HG03439 (cell line): ENCODE results near the gene PTPRG.

Source experiments
- ATAC-seq: cut with Tn5 transposase; IDR thresholded peaks from one replicate; pipeline ENCODE4 v1.9.1; 2021; ENCODE audit warnings: mild to moderate bottlenecking, moderate library complexity; ENCODE audit not compliant: unreplicated experiment

Gene PTPRG

DNA sequence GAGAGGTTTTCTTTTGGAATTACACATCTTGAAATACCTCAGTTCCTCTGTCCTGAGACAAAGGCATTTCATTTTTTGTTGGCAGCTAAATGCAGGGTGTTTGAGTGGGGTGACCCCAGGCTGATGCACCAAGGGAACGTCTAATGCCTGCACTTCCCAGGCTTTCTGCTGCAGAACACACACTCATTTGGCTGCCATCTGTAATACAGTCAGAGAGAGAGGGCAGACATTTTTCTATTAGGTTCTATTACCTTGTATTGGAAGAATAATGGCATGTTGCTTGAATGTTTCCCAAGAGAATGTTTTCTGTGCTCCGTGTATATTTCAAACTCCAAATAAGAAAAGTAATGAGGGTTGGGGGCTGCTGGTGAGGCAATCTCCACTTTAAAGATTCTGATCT, 87.1 kb downstream of the PTPRG start:
- no peak for ATAC-seq

DNA sequence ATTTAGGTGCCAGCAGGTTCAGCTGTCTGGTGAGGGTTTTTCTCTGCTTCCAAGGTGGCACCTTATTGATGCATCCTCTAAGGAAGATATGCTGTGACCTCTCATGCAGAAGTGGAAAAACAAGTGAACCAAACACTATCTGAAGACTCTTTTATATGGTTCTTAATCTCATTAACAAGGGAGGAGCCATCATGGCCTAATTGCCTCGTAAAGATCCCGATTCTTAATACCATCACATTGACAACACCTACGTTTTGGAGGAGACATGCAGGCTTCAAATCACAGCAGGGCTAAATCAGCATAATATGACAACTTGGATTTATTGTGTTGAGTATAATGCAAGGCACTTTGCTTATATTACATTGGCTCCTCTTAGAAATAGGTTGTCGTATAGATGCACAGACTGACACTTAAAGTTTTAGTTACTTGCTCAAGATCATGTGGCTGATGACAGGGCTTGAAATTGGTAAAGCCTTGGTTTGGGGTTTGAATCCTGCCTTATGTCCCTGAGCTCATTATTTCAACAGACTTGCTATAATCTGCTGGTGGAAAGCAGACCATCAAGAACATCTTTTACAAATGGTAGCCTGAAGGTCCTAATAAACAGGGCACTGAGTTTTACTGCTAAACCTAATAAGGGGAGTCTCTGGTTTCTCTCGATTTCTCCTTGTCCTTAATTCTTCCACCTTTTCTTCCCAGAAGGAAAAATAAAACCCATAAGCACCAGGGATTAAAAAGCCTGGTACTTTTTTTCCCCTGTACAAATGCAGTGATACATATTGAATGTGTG, 88.2 kb downstream of the PTPRG start:
- no peak for ATAC-seq

DNA sequence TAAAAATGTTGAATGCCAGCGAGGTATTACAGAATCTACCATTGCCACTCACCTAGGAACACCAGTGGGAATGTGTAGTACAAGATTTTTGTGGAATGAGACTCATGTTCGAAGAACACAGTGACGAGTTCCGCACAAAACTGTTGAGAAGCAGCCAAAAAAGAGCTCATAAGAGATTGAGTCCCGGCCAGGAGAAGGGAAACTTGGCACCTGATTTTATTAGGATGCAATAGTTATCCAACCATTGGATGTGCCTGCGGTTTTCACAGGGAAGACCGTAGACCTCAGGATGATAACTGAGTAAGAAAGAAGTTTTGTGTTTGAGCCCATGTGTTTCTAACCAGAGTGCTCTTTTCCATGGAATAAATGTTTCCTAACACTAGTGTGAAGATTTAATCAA, 88.9 kb downstream of the PTPRG start:
- no peak for ATAC-seq

DNA sequence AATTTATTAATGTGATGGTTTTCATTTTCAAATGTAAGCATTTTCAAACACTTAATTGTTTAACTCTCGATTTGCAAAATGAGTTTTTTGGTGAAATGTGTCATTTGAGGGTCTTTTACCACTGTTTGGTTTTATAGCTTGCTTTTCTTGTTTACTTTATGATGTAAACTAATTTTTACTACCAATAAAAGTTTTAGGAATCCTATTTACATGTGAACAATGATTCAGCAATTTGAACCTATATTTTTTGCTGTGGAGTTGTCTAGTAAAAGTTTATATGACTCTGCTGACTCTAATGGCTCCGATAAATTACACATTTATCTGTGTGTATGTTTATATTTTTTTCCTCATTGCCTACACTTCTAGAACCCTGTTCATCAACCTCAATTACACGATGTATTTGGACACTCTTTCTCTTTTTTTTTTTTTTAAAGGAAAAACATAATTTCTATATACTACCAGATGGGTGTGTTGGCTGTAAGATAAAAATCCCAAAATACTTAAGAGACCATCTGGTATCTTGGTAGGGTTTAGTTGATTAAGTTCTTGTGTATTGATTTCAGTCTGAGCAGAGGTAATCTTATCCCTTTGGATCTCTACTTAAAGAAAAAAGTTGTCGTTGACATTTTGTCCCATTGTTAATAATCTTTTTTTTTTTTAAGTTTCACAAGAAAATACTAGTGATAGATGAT, 89.5 kb downstream of the PTPRG start:
- ATAC-seq, result no peak

DNA sequence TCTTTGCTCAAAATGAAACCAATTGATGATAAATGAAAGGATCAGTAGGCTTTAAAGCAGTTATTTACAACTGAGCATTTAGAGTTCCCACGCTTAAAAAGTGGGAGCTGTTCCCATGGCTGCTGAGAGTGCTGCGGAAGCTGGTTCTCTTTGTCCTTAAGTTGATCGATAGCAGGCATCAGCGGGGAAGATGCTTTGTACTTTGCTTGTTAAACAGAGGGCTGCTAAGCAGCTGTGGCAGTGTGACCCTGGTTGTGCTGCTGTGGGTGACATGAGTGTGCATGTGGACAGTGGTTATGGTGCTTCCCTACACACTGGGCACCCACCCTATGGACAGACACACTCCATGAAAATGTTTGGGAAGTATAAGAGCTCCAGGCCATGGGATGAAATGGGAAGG, 96.3 kb downstream of the PTPRG start:
- ATAC-seq, result no peak

DNA sequence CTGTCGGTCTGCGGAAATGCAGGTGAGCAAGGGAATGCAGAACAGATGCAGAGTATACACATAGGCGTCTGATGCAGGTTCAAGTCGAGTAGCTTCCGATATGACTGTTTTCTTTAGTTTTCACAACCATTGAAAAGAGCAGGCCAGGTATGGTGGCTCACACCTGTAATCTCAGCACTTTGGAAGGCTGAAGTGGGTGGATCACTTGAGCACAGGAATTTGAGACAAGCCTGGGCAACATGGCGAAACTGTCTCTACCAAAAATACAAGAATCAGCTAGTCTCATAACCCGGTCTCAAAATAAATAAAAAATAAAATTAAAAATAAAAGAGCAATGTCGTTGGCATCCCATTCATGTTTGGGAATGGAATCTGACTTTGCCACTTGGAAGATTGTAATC, 101.5 kb downstream of the PTPRG start:
- ATAC-seq, result no peak

DNA sequence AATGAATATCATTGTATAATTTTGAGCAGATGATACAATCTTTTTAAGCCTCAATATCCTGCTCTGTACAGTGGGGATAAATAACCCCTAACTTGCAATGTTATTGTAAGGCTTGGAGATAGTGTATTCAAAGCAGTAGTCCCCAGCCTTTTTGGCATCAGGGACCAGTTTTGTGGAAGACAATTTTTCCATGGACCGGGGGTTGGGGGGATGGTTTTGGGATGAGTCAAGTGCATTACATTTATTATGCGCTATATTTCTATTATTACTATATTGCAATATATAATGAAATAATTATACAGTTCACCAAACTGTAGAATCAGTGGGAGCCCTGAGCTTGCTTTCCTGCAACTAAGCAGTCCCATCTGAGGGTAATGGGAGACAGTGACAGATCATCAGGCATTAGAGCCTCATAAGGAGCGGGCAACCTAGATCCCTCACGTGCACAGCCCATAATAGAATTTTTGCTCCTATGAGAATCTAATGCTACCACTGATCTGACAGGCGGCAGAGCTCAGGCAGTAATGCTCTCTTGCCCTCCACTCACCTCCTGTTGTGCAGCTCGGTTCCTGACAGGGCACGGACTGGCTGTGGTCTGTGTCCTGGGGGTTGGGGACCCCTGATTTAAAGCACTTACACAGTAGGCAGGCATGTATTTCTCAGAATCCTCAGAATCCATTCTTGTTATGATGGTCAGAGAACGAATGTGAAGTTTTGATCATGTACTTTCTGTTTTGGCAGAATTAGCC, 102.2 kb downstream of the PTPRG start:
- no peak for ATAC-seq

DNA sequence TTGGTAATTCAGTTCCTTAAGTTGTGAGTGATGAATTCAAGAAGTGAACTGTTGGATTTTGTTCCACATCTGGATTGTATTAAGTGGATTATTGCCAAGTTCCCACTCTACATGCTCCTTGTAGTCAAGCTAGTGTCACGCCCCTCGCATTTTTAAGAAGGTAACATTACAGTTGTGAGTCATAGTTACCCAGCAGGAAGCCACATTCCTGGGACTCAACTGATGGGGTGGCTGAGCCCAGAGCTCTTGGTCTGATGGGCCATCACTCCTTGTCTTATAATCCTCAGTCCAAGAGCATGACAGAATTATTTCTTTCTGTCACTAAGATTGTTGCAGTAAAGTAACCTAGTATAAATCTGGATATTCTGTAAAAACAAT, 102.7 kb downstream of the PTPRG start:
- no peak for ATAC-seq

DNA sequence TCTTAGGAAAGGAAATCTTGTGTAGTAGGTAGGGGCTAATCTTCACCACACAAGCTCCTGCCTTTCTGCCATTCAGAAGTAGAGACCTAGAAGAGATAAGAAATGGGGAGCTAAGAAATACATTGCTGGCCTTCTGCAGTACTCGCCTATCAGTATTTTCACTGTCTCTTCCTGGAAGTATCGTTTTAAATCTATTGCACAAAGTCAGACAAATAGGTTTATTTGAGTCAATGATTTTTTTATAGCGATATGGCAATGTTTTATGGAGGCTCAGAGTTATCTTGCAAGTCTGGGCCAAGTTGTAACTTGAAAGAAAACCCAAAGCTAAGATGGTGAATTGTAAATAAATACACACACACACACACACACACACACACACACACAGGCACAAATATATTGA, 103.8 kb downstream of the PTPRG start:
- no peak for ATAC-seq

DNA sequence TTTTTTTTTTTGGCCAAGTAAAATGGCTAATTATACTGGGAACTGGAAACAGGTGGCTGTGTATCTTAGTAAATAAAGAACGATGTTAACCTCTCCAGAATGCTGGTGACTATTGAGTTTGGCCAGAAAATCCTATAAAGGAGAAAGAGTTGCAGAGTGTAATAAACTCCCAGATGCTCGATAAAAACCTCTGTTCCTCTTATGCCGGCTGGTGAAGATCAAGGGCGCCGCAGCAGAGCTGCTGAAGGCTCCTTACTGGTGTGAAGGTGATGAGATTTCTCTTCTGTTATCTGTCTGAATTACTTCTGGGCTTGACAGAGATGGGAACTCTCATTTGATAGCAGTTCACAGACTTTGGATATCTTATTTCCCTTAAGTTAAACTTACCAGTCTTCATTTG, 104.6 kb downstream of the PTPRG start:
- ATAC-seq, result no peak

DNA sequence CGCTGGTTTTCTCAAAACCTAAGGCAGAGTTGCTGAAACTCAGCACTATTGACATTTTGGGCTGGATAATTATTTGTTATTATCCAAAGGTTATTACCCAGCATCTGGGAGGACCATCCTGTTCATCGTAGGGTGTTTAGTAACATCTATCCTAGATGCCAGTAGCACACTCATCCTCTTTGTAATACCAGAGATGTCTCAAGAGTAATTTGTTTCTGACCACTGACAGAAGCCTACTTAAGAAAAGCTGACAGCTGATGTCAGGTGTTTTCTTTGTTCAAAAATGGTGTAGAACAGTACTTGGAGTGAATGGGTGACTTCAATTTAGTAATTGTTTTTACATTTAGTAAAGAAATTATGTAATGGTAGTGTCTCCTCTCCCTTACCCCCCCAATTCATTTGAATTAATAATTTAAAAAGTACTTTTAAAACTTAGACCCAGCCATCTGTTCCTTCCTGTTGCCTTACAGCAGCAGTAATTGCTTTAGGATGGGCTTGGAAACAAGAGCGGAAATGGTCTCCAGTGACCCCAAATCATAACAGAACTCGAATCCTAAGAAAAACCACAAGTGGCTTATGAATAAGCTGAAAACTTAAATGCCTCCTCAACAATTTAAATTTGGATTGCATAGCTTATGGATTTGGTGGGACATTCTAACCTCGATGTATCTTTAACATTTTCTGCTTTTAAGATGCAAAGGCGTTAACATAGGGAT, 105.4 kb downstream of the PTPRG start:
- ATAC-seq, result no peak

DNA sequence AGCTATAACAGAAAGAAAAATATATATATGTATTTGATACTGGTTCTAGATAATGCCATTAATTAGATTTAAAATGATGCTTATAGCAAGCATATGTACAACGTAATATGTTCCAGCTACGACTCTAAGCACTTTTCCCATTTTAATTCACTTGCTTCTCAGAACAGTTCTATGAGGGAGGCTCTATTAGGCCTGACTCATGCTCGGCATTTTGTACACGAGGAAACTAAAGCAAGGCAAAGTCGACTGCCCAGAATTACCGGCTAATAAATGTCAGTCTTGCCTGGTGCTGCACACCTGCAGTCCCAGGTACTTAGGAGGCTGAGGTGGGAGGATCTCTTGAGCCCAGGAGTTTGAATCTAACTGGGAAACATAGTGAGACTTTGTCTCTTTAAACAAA, 106.0 kb downstream of the PTPRG start:
- no peak for ATAC-seq

DNA sequence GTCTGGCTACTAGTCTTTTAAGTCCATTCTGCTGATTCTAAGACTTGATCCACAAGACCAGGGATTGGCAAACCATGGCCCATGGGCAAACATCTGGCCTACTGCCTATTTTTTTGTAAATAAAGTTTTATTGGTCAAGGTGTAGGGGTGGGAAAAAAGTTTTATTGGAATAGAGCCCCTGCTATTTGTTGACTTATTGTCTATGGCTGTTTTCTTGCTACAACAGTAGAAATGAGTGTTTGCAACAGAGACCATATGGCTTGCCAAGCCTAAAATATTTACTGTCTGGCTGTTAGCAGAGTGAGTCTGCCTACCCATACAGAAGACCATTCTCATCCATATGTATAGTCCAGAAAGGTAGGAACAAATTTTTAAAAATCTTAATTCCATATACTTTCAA, 106.4 kb downstream of the PTPRG start:
- no peak for ATAC-seq

DNA sequence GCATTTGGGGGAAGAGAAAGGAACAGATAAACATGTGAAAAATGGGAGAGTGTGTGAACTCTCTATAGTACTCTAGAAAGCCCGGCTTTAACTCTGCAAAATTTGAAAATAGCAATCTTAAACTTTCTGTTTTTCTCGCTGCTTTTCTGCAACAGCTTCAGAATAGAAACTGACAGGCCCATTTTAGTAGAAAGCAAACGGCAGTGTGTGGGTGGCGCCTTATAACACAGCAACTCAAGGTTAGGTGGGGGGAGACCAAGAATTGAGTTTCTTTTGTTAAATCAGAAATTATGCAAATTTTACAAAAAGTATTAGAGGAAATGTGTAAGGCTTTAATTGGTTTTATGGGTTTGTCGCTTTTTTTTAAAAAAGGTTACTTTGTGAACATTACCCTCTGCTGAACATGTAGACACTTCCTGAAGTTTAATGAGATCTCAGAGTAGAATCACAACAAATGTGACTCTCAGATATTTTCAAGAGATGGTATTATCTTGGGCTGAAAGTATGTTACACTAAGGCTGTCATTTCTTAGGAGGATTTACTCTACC, 107.0 kb downstream of the PTPRG start:
- ATAC-seq, result no peak

DNA sequence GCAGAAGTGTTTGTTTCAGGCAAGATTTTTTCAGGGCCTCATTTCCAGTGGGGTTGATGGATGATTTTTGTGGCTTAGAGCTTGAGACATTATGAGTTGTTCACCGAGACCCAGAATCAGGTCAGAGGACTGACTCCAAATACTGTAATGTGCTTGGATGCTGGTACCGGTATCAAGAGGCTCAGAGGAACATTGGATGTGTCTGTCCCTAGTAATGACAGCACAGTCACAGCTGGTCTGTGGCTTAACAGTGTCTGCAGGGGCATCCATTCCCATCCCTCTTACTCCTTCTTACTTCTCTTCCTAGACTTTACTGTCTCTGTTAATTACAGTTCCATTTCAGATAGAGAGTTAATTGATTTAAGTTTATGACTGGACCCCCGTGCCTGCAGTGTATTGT, 107.8 kb downstream of the PTPRG start:
- ATAC-seq, result no peak

DNA sequence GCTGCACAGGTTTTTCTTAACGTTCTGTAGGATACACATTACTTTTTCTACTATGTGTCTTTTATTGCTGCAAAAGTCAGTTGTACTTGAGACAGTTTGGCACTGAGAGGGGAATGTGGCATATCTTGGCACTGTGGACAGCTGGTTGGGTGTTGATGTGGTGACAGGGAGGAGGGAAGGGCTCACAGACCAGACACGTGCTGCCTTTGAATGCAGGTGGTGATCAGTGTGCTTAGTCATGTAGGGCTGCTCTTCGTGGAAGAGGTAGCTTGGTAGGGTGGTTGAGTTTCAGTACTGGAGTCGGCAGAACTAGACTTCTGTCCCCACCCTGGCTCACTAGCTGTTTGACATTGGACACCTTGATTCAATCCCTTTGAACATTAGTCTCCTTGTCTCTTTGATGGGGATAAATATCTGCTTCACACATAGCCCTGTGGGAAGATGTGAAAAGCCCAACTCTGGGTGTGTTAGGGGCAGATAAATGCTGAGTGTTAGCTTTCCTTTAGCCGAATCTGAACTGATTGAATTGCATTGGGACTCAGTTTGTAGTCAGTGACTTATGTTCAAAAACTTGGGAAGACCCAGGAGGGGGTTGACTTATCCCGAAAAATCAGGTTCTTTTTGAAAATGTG, 108.4 kb downstream of the PTPRG start:
- no peak for ATAC-seq

DNA sequence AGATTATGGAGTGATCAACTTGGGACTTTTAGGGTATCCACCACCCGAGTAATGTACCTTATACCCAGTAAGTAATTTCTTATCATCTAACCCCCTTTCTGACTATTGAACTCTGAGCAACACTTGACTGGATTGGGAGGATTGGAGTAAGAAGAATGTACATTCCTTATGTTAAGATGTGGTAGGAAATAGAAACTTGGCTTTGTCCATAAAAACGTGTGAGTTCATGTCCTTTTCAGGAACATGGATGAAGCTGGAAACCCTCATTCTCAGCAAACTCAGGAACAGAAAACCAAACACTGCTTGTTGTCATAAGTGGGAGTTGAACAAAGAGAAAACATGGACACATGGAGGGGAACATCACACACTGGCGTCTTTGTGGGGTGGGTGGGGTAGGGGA, 112.3 kb downstream of the PTPRG start:
- ATAC-seq, result no peak

DNA sequence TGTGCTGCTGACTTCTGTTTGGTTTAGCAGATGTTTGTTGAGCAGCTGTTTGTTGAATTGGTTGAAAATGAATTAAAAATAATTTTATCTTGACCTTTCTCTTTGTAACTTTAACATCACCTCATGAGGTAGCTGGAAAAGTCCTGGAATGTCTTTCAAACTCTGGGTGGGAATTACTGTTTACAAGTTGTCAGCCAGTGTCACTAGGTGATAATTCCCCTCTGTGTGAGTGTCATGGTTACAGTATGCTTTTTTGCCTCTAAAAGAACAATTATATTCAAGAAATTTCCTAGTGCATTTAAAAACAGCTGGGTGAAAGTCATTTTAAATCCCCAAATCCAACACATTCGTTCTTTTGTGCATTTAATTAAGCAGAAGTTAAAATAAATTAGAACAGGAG, 113.2 kb downstream of the PTPRG start:
- ATAC-seq, result no peak

DNA sequence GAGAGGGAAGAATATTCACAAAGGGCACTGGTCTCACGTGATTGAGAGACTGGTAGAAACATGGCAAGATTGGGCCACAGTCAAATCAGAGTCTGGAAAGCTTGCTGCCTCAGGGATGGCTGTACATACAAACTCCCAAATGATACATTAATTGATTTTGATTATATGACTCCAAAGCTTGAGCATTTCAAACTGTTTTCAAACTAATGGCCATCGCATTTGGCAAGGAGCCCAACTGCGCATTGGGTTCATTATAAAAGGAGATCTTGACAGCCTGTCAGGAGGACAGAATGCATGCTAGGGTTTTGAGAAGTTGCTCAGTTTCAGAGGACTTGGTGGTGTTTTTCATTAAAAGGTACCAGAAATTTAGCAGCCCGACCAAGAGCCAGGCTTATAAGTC, 117.7 kb downstream of the PTPRG start:
- ATAC-seq, result no peak

DNA sequence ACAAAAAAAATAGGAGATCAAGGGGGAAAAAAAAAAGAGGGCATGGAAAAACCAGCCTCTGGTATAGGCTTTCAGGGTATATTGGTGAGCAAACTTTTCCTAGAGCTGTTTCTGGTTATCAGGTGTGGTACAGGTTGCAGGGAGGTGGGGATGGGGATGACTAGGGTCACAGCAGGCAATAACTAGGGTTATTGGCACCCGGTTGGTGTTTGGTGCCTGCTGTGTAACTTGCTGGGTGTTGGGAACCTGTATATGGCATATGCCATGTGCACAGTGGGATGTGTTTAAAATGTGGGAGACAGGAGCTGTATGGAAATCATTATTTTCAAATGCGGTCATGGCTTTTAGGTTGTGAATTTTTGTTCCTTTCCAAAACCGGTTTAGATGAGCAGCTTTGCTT, 119.2 kb downstream of the PTPRG start:
- ATAC-seq, result no peak

DNA sequence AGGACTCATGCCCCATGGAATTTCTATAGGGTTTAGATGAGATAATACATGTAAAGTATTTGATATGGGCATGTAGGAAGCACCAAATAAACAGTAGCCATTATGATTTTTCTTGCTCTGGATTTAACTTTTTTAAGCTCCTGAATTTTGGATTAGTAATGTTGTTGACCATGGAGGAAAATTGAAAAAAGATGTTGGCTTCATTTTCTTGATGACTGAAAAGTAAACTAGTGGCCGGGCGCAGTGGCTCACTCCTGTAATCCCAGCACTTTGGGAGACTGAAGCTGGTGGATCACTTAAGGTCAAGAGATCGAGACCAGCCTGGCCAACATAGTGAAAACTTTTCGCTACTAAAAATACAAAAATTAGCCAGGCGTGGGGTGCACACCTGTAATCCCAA, 120.3 kb downstream of the PTPRG start:
- ATAC-seq, result no peak
